Colonic mucosa (tissue), 4 donors: ENCODE measurements around the gene CENPM. TPM values are rescaled to one million over a fixed set of nuclear protein-coding genes. Genes with fewer than 3 reads are reported as not detected.

ENCODE experiments used
- DNase-seq: peaks from one replicate; pipeline ENCODE4 v3.0.0-alpha.2; 2020
- H3K27ac ChIP-seq: fragments of 200-600 bp; one replicate; pipeline ENCODE4 v1.8.0; 2021
- H3K27me3 ChIP-seq: fragments of 200-600 bp; one replicate; pipeline ENCODE4 v1.8.0; 2021
- H3K36me3 ChIP-seq: fragments of 200-600 bp; one replicate; pipeline ENCODE4 v1.8.0; 2021
- H3K4me1 ChIP-seq: fragments of 200-600 bp; one replicate; pipeline ENCODE4 v1.8.0; 2021; ENCODE audit warnings: mild to moderate bottlenecking
- H3K4me3 ChIP-seq: fragments of 200-600 bp; one replicate; pipeline ENCODE4 v1.8.0; 2021
- H3K9ac ChIP-seq, 2 donors: one replicate each; pipeline ENCODE4 v1.7.0; 2013; ENCODE audit warnings: control low read depth in 2 of 2, low read depth in 2 of 2, low read length in 2 of 2
- H3K9me3 ChIP-seq: fragments of 200-600 bp; one replicate; pipeline ENCODE4 v1.8.0; 2021
- intact Hi-C: fragments of 100-400 bp; cut with DNase I; formaldehyde crosslinking; loops from one replicate; pipeline ENCODE4 v1.14.1; 2022
- total RNA-seq, 2 donors: library from RNA; stranded (reverse); fragmentation: NEBNext Ultra II Directional in 1 of 2; extraction: Animal tissue kit (Norgen Biotek cat#: 25700) in 1 of 2; gene quantifications; one replicate each; pipeline ENCODE4 v1.2.1, GENCODE V29; 2021
- TF ChIP-seq, protein P1 (sequence below): fragments of 200-600 bp; IDR thresholded peaks from one replicate; pipeline ENCODE4 v1.8.0; 2022; ENCODE audit warnings: antibody characterized with exemption, mild to moderate bottlenecking
- donor health status: healthy.
- donor health status: DM: no; HTN: no; CAD: no.
- donor health status: DM: no; HTN: no; CAD: no.

The CENPM gene
- total RNA-seq, 2 donors from 2014 or later: 13.7 to 64.3 TPM

DNA sequence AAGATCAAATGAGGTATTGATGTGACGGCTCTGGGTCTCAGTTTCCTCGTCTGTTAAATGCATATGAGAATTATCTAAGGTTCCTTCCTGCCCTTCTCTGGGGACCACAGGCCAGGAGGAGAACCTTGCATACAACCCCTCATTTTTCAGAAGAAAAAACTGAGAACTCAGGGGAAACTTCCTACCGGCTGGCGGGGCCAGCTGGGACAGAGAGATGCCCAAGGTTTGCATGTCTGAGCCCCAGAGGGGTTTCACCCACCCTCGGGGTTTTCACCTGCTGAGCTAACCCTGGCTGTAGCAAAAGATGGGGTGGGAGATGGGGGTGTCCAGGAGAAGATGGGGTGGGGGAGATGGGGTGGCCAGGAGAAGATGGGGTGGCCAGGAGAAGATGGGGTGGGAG lies 24.6 kb downstream of the CENPM start:
- Histone ChIP-seq H3K36me3 (no peaks in the 10 kb centered on the region), H3K9ac (no peak overlapping the region), H3K9me3 (no peaks in the 10 kb centered on the region), H3K27ac (no peak overlapping the region), H3K4me1 (no peaks in the 10 kb centered on the region), H3K27me3 (peaks cover 23% of the 10 kb centered on the region), H3K4me3 (no peak overlapping the region)
- TF ChIP-seq, protein P1, sequence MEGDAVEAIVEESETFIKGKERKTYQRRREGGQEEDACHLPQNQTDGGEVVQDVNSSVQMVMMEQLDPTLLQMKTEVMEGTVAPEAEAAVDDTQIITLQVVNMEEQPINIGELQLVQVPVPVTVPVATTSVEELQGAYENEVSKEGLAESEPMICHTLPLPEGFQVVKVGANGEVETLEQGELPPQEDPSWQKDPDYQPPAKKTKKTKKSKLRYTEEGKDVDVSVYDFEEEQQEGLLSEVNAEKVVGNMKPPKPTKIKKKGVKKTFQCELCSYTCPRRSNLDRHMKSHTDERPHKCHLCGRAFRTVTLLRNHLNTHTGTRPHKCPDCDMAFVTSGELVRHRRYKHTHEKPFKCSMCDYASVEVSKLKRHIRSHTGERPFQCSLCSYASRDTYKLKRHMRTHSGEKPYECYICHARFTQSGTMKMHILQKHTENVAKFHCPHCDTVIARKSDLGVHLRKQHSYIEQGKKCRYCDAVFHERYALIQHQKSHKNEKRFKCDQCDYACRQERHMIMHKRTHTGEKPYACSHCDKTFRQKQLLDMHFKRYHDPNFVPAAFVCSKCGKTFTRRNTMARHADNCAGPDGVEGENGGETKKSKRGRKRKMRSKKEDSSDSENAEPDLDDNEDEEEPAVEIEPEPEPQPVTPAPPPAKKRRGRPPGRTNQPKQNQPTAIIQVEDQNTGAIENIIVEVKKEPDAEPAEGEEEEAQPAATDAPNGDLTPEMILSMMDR: no peak
- intact Hi-C loops: no loop called here
- DNase-seq: no peak

DNA sequence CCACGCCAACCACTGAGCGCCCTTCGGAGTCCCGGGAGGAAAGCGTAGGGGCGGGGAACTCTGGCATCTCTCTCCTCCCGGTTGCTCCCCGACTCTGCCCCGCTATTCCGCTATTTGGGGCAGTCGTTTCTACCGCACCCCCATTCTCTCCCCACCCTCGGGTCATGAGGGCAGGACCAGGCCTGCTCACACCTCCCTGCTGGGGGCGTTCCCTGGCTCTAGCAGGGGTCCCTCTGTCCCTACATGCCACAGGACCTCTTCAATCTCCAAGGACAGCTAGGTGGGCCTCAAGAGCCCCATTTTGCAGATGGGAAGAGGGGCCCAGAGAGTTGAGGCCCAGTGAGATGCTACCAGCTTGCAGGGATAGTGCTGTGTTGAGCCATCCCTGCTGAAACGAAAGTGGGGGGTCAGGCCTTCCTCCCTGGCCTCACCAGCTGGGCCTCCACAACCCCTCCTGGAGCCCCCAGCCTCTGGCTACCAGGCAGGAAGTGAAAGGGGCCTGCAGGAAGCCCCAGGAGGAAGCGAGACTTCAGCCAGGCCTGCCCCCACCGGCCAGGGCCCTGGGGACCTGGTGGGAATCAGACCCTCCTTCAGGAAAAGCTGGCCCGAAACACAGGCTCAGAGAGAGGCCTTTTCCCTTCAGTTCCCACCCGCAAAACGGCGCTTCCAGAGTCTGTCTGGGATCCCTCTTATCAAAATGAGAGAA lies 26.5 kb downstream of the CENPM start:
- Histone ChIP-seq H3K9me3 (no peaks in the 10 kb centered on the region), H3K27me3 (peaks cover 23% of the 10 kb centered on the region), H3K4me3 (peak overlapping the region; percentile 42), H3K27ac (no peak overlapping the region), H3K36me3 (no peaks in the 10 kb centered on the region), H3K4me1 (no peaks in the 10 kb centered on the region), H3K9ac (peak overlapping the region in 1 of 2 donors; percentile 16)
- no peak for DNase-seq
- TF ChIP-seq, protein P1: no peak
- intact Hi-C loops: no loop called here

DNA sequence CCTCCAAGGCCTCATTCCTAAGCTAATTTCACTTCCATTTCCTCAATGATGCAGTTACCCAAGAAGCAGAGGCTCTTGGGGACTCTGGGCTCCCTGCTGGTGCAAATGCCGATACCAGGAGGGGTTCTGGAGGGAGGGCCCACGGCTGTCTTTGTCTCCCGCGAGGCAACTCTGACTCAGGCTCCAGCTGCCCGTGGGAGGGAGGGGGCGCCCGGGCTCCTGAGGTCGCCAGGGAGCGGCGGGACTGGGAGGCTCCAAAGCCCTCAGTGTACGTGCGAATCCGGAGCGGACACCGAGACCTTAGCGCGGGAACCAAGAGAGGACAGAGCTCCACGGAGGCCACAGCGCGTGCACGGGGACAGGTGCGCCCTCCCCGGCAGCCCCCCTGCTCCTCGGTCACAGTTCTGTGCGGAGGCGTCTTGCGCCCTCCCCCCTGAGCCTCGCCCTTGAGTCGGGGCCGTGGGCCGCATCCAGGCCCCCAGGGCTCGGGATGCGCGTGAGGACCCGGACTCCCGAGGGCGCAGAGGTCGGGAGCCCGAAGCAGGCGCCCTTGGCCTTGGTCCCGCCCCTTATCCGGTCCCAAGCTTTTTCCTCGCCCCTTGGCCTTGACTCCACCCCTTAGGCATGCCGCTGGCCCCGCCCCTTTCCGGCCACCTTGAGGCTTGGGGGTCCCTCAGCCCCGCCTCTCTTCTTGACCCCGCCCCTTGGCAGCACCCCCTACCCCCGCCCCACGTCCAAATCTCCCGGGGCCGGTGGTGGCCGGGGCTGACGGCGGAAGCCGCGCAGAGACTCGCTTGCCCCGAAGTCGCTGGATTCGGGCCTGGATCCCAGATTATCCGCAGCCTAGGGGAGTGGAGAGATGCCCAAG lies 27.4 kb downstream of the CENPM start:
- peak overlapping the region; percentile 66 to 69 for H3K9ac ChIP-seq
- peaks cover 25% of the 10 kb centered on the region for H3K27me3 ChIP-seq
- peak overlapping the region; percentile 2 for H3K27ac ChIP-seq

DNA sequence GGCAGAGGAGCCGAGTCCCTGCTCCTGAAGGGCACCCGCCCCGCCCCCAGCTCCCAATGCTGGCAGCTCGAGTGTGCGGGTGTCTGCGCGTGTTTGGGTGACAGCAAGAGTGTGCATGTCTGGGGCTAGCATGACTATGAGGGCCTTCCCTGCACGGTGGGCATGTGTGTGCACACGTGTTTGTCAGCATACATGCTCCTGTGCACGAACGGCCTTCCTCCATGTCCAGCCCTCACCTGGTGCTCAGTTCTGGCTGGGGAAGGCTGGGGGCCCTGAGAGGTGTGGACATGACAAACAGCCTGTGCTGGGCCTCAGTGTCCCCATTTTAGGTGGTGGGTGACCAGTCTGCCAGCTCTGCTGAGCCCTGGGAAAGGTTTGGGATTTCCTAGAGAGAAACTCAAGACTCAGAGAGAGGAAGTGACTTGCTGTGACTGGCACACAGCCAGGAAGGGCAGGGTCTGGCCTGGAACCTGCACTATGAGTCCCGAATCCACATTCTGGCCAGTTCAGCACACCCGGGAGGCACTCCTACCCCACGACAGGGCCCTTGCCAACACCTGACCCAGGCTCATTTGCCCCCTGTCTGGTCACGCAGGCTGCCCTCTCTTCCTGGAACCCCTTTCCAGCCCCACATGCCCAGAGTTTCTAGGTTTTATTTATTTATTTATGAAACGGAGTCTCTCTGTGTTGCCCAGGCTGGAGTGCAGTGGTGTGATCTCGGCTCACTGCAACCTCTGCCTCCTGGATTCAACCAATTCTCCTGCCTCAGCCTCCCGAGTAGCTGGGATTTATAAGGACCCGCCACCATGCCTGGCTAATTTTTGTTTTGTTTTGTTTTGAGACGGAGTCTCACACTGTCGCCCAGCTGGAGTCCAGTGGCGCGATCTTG lies 28.8 kb downstream of the CENPM start:
- no peak overlapping the region for H3K4me3 ChIP-seq
- H3K4me1 ChIP-seq: no peaks in the 10 kb centered on the region
- H3K27ac ChIP-seq: no peak overlapping the region
- H3K36me3 ChIP-seq: no peaks in the 10 kb centered on the region
- intact Hi-C loops: no loop called here
- TF ChIP-seq, protein P1: no peak
- DNase-seq: peak; percentile 60
- H3K9me3 ChIP-seq: no peaks in the 10 kb centered on the region
- H3K9ac ChIP-seq: no peak overlapping the region
- peaks cover 38% of the 10 kb centered on the region for H3K27me3 ChIP-seq

More for the DNA sequence above, 27.4 kb downstream of the CENPM start:
- intact Hi-C loops: no loop called here
- Histone ChIP-seq H3K9me3 (no peaks in the 10 kb centered on the region), H3K36me3 (no peaks in the 10 kb centered on the region), H3K4me1 (no peaks in the 10 kb centered on the region), H3K4me3 (peak overlapping the region; percentile 42)
- TF ChIP-seq, protein P1: no peak
- DNase-seq: peak; percentile 84

DNA sequence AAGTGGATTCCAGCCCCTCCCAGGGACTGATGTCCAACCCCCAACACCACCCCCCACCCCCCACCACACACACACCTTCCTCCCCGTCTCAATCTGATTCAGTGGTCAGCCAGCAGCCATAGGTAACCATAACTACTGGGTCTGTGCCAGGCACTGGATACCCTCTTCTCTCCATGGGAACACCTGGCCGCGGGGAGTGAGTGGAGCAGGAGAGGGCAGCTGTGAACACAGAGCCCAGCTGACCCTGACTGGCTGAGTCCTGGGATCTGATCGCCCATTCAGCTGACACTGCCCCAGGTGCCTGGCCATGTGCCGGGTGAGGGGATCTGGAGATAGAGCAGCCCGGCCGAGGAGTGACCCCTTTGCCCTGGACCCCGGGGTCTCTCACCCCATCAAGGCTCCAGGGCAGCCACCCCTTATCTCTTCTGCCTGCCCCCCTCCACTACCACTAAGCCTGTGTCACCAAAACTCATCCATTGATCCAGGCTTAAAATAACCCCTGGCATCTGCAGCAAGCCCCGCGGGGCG lies 29.5 kb downstream of the CENPM start:
- Histone ChIP-seq H3K4me3 (no peak overlapping the region), H3K4me1 (no peaks in the 10 kb centered on the region), H3K27me3 (peaks cover 45% of the 10 kb centered on the region), H3K36me3 (no peaks in the 10 kb centered on the region), H3K9ac (no peak overlapping the region), H3K9me3 (no peaks in the 10 kb centered on the region), H3K27ac (no peak overlapping the region)
- TF ChIP-seq, protein P1: no peak
- no peak for DNase-seq
- intact Hi-C loops: no loop called here
